IMR-90 (cell line): Measurements from ENCODE around the gene BLVRA. TPM values are rescaled to one million over a fixed set of nuclear protein-coding genes. Genes with fewer than 3 reads are reported as not detected.

Source experiments
- ATAC-seq: fragments of 200-7000 bp; cut with Tn5 transposase; 2 replicates; pipeline ENCODE4 v1.9.1; 2020; ENCODE audit warnings: low read depth, mild to moderate bottlenecking, moderate library complexity
- BruUV-seq: library from RNA; stranded (reverse); fragments of 400-500 nt; replicated peaks from 2 replicates; lab custom pipeline; 2021; lab: Mats Ljungman, UMichigan
- CTCF ChIA-PET: fragments of 300-600 bp; formaldehyde crosslinking; extraction: SDS; loops from one replicate; lab custom pipeline; 2021; ENCODE audit warnings: antibody characterized with exemption; lab: Yijun Ruan, JAX
- POLR2A ChIA-PET: fragments of 300-600 bp; sonication (Branson Sonifier 250); formaldehyde crosslinking; loops from one replicate; lab custom pipeline; 2022; ENCODE audit warnings: antibody characterized with exemption; ENCODE audit not compliant: unreplicated experiment; lab: Charles Lee
- DNase-seq: peaks from one replicate; pipeline ENCODE4 v3.0.0; 2013
- H2AFZ ChIP-seq: replicated peaks from 2 replicates; pipeline ENCODE3; 2013; ENCODE audit warnings: low read length, mild to moderate bottlenecking; ENCODE audit not compliant: poor library complexity
- H2AK5ac ChIP-seq: 2 replicates; pipeline ENCODE4 v1.6.1; 2013; ENCODE audit warnings: low read depth, low read length, inconsistent platforms
- H2AK9ac ChIP-seq: replicated peaks from 2 replicates; pipeline ENCODE3; 2013; ENCODE audit warnings: mild to moderate bottlenecking, low read depth, low read length, moderate library complexity; ENCODE audit not compliant: poor library complexity
- H2BK120ac ChIP-seq: 2 replicates; pipeline ENCODE4 v1.6.1; 2013; ENCODE audit warnings: low read depth, low read length, inconsistent platforms
- H2BK15ac ChIP-seq: 3 replicates; pipeline ENCODE4 v1.6.1; 2013; ENCODE audit warnings: low read depth, low read length, inconsistent platforms
- H2BK20ac ChIP-seq: 2 replicates; pipeline ENCODE4 v1.6.1; 2013; ENCODE audit warnings: low read depth, mild to moderate bottlenecking, inconsistent platforms, low read length, moderate library complexity
- H2BK5ac ChIP-seq: 2 replicates; pipeline ENCODE4 v1.6.1; 2013; ENCODE audit warnings: mild to moderate bottlenecking, low read depth, low read length, inconsistent platforms; ENCODE audit not compliant: poor library complexity, severe bottlenecking
- H3K14ac ChIP-seq: replicated peaks from 2 replicates; pipeline ENCODE4 v1.6.1; 2013; ENCODE audit warnings: low read depth, low read length, inconsistent platforms
- H3K18ac ChIP-seq: 2 replicates; pipeline ENCODE4 v1.6.1; 2013; ENCODE audit warnings: low read depth, low read length, control low read depth
- H3K23ac ChIP-seq: 2 replicates; pipeline ENCODE4 v1.6.1; 2013; ENCODE audit warnings: low read depth, low read length, inconsistent platforms
- H3K27ac ChIP-seq: 2 replicates; pipeline ENCODE4 v1.5.1; 2013; ENCODE audit warnings: mild to moderate bottlenecking, control low read depth, low read length; ENCODE audit not compliant: insufficient read depth
- H3K27me3 ChIP-seq: 2 replicates; pipeline ENCODE4 v1.6.1; 2013; ENCODE audit warnings: low read length; ENCODE audit not compliant: control insufficient read depth, insufficient read depth
- H3K36me3 ChIP-seq: 2 replicates; pipeline ENCODE4 v1.6.1; 2013; ENCODE audit warnings: low read length, mixed read lengths; ENCODE audit not compliant: control insufficient read depth, insufficient read depth
- H3K4ac ChIP-seq: 2 replicates; pipeline ENCODE4 v1.6.1; 2013; ENCODE audit warnings: low read depth, low read length, inconsistent platforms
- H3K4me1 ChIP-seq: 2 replicates; pipeline ENCODE4 v1.6.1; 2013; ENCODE audit warnings: low read length, mixed read lengths; ENCODE audit not compliant: control insufficient read depth, insufficient read depth
- H3K4me2 ChIP-seq: 2 replicates; pipeline ENCODE4 v1.6.1; 2013; ENCODE audit warnings: low read depth, mild to moderate bottlenecking, control low read depth, low read length, moderate library complexity
- H3K4me3 ChIP-seq: 2 replicates; pipeline ENCODE4 v1.5.1; 2013; ENCODE audit warnings: low read depth, mild to moderate bottlenecking, control low read depth, low read length, moderate library complexity; ENCODE audit not compliant: insufficient read depth
- H3K56ac ChIP-seq: 2 replicates; pipeline ENCODE4 v1.6.1; 2013; ENCODE audit warnings: low read length, inconsistent platforms; ENCODE audit not compliant: insufficient read depth; ENCODE audit errors: extremely low read depth
- H3K79me1 ChIP-seq, 2 experiments: 2 replicates each; pipeline ENCODE4 v1.6.1; 2013; ENCODE audit warnings: low read length in 2 of 2, inconsistent platforms in 1 of 2, low read depth in 1 of 2
- H3K9ac ChIP-seq: 2 replicates; pipeline ENCODE4 v1.6.1; 2013; ENCODE audit warnings: low read depth, low read length, control low read depth
- H3K9me1 ChIP-seq: 2 replicates; pipeline ENCODE4 v1.6.1; 2013; ENCODE audit warnings: low read length, inconsistent platforms; ENCODE audit not compliant: insufficient read depth
- H3K9me3 ChIP-seq: 2 replicates; pipeline ENCODE4 v1.6.1; 2013; ENCODE audit warnings: low read length; ENCODE audit not compliant: control insufficient read depth, insufficient read depth
- H4K20me1 ChIP-seq: 2 replicates; pipeline ENCODE4 v1.6.1; 2013; ENCODE audit warnings: low read length, inconsistent platforms; ENCODE audit not compliant: insufficient read depth
- H4K5ac ChIP-seq: 2 replicates; pipeline ENCODE4 v1.6.1; 2013; ENCODE audit warnings: mild to moderate bottlenecking, low read depth, low read length, control low read depth
- H4K8ac ChIP-seq, 2 experiments: 2 replicates each; pipeline ENCODE4 v1.6.1; 2013; ENCODE audit warnings: low read depth in 2 of 2, low read length in 2 of 2, control low read depth in 1 of 2, inconsistent platforms in 1 of 2
- H4K91ac ChIP-seq: 2 replicates; pipeline ENCODE4 v1.6.1; 2013; ENCODE audit warnings: low read depth, low read length, inconsistent platforms; ENCODE audit not compliant: insufficient read depth
- BHLHE40 ChIP-seq: fragments of 150-350 bp; IDR thresholded peaks from 2 replicates; pipeline ENCODE4 v1.6.1; 2016; ENCODE audit warnings: mild to moderate bottlenecking, low read depth, low read length
- CEBPB ChIP-seq: IDR thresholded peaks from 2 replicates; pipeline ENCODE4 v1.6.1; 2012; ENCODE audit warnings: low read depth, low read length, improper control_type of control experiment
- CHD1 ChIP-seq: IDR thresholded peaks from 2 replicates; pipeline ENCODE4 v1.6.1; 2012; ENCODE audit warnings: low read depth, low read length, improper control_type of control experiment
- CTCF ChIP-seq: conservative IDR thresholded peaks from 2 replicates; pipeline ENCODE4 v1.5.1; 2012; ENCODE audit warnings: mild to moderate bottlenecking, low read depth, low read length, improper control_type of control experiment
- ELK1 ChIP-seq: fragments of 150-350 bp; IDR thresholded peaks from 2 replicates; pipeline ENCODE4 v1.6.1; 2016; ENCODE audit warnings: low read depth, mild to moderate bottlenecking, low read length, moderate library complexity, borderline replicate concordance
- FOS ChIP-seq: fragments of 150-350 bp; IDR thresholded peaks from 2 replicates; pipeline ENCODE4 v1.6.1; 2016; ENCODE audit warnings: low read depth, low read length
- MAZ ChIP-seq: IDR thresholded peaks from 2 replicates; pipeline ENCODE4 v1.6.1; 2012; ENCODE audit warnings: low read depth, mild to moderate bottlenecking, low read length, improper control_type of control experiment, moderate library complexity, borderline replicate concordance
- MXI1 ChIP-seq: IDR thresholded peaks from 2 replicates; pipeline ENCODE4 v1.6.1; 2012; ENCODE audit warnings: low read depth, mild to moderate bottlenecking, low read length, moderate library complexity, borderline replicate concordance
- NFE2L2 ChIP-seq: fragments of 150-350 bp; IDR thresholded peaks from 2 replicates; pipeline ENCODE4 v1.6.1; 2016; ENCODE audit warnings: low read depth, mild to moderate bottlenecking, low read length
- RAD21 ChIP-seq: IDR thresholded peaks from 2 replicates; pipeline ENCODE4 v1.6.1; 2012; ENCODE audit warnings: low read length, improper control_type of control experiment
- RFX5 ChIP-seq: IDR thresholded peaks from 2 replicates; pipeline ENCODE4 v1.8.0; 2012; ENCODE audit warnings: low read depth, mild to moderate bottlenecking, low read length, moderate library complexity
- SMC3 ChIP-seq: fragments of 150-350 bp; IDR thresholded peaks from 2 replicates; pipeline ENCODE4 v1.6.1; 2016; ENCODE audit warnings: low read depth, mild to moderate bottlenecking, antibody characterized with exemption, low read length, moderate library complexity
- USF2 ChIP-seq: fragments of 150-350 bp; IDR thresholded peaks from 2 replicates; pipeline ENCODE4 v1.6.1; 2017; ENCODE audit warnings: mild to moderate bottlenecking, antibody characterized with exemption, low read length, low read depth
- WGBS, 2 experiments: methylation state at CpG; one replicate each; pipeline versions ENCODE4 v1.1.5 to v1.1.7; 2013; ENCODE audit warnings: missing lambda C conversion rate in 2 of 2; ENCODE audit not compliant: insufficient read length in 1 of 2; ENCODE audit errors: extremely low coverage in 2 of 2; 5-methylcytosine and 5-hydroxymethylcytosine counted together
- dilution Hi-C: fragments of 300-500 bp; cut with HindIII; formaldehyde crosslinking; loops from one replicate; pipeline ENCODE4 v1.14.3; 2018; ENCODE audit warnings: low sequenced_read_pairs; ENCODE audit not compliant: unreplicated experiment
- in situ Hi-C: fragments of 300-500 bp; cut with MboI; formaldehyde crosslinking; loops from 3 replicates; pipeline ENCODE4 v1.14.3; 2019; ENCODE audit warnings: low sequenced_read_pairs, inconsistent platforms, mixed read lengths
- intact Hi-C: fragments of 100-400 bp; cut with micrococcal nuclease; formaldehyde crosslinking; loops from 2 replicates; pipeline ENCODE4 v1.10.0; 2022
- polyA plus RNA-seq, 3 experiments: library from polyadenylated mRNA; depleted of rRNA; stranded (reverse); fragments of >200 nt; gene quantifications; 2 replicates each; pipeline ENCODE4 v1.2.3, GENCODE V29; 2012; ENCODE audit warnings: low replicate concordance in 1 of 3
- total RNA-seq: library from RNA; depleted of rRNA; stranded (reverse); fragments of >200 nt; gene quantifications from 2 replicates; pipeline ENCODE4 v1.2.3, GENCODE V29; 2012

BLVRA gene
- total and polyA plus RNA-seq, 2 of the 4 experiments (the other 2 are of a cell fraction): 32.3 to 47.1 TPM

GRCh38 chr7:43844662-43845061 lies 86.2 kb downstream of the BLVRA start:
- WGBS, 2 experiments: no CpG with 5 or more reads among the region's 2 CpGs
- in situ Hi-C loops: loop anchor here (25.0 kb wide), 1 partner anchor 907 kb away; the partner anchor contains the start of genes MRPL32 and PSMA2
- H3K9me3 ChIP-seq: no peaks in the 10 kb centered on the region

More at GRCh38 chr7:43844662-43845061, 86.2 kb downstream of the BLVRA start:
- Histone ChIP-seq H2BK15ac (no peak overlapping the region), H3K27ac (no peak overlapping the region), H3K56ac (no peak overlapping the region), H3K4me2 (no peak overlapping the region), H2BK5ac (no peak overlapping the region), H4K20me1 (no peaks in the 10 kb centered on the region), H2BK120ac (no peak overlapping the region), H3K23ac (no peak overlapping the region; the same call in 1 of the 2 replicates), H3K4me3 (no peak overlapping the region), H3K9me1 (no peaks in the 10 kb centered on the region), H3K14ac (no peak overlapping the region), H3K4me1 (no peaks in the 10 kb centered on the region), H2BK20ac (no peak overlapping the region), H3K79me1 (no peaks in the 10 kb centered on the region), H4K5ac (no peak overlapping the region), H2AK9ac (no peak overlapping the region), H4K91ac (no peak overlapping the region), H2AFZ (no peak overlapping the region), H3K18ac (no peak overlapping the region), H3K27me3 (no peaks in the 10 kb centered on the region), H3K36me3 (no peaks in the 10 kb centered on the region), H3K9ac (no peak overlapping the region), H3K4ac (no peak overlapping the region), H4K8ac (no peak overlapping the region), H2AK5ac (no peak overlapping the region)
- ChIA-PET POLR2A (no interaction called here), CTCF (no interaction called here)
- DNase-seq (no peak), ATAC-seq (no peak)
- dilution Hi-C loops (no loop called here), intact Hi-C loops (no loop called here)
- no peak for TF ChIP-seq BHLHE40
- TF ChIP-seq RFX5: no peak
- no peak for TF ChIP-seq SMC3
- no peak for TF ChIP-seq USF2
- TF ChIP-seq FOS: no peak
- no peak for TF ChIP-seq NFE2L2
- TF ChIP-seq RAD21: no peak
- no peak for TF ChIP-seq CHD1
- no peak for TF ChIP-seq CTCF
- no peak for TF ChIP-seq MAZ
- TF ChIP-seq ELK1: no peak
- no peak for TF ChIP-seq MXI1
- no peak for TF ChIP-seq CEBPB
- BruUV-seq: no TSS peak
